GM12891 (cell line): ENCODE data around the gene PARP11.
A peak's percentile ranks its signal among the peaks of the same experiment; 100 is the strongest.

Experiments used
- DNase-seq: peaks from one replicate; pipeline ENCODE4 v3.0.0; 2011; ENCODE audit warnings: low spot score; ENCODE audit not compliant: insufficient read length
- FAIRE-seq: peaks from 2 replicates; lab custom pipeline; 2011; peaks lifted over from hg19 to GRCh38; lab: Jason Lieb, UNC
- PAX5 ChIP-seq: IDR thresholded peaks from 2 replicates; pipeline ENCODE4 v1.6.1; 2011; ENCODE audit warnings: low read length, moderate library complexity, mild to moderate bottlenecking; ENCODE audit not compliant: insufficient read depth, severe bottlenecking
- POLR2A ChIP-seq: IDR thresholded peaks from 2 replicates; pipeline ENCODE4 v1.6.1; 2011; ENCODE audit warnings: low read depth, low read length, control low read depth
- POLR2AphosphoS5 ChIP-seq: IDR thresholded peaks from 2 replicates; pipeline ENCODE4 v1.6.1; 2011; ENCODE audit warnings: low read depth, low read length, control low read depth
- POU2F2 ChIP-seq: IDR thresholded peaks from 2 replicates; pipeline ENCODE4 v1.6.1; 2011; ENCODE audit warnings: low read depth, mild to moderate bottlenecking, control low read depth, low read length, moderate library complexity
- SPI1 ChIP-seq: IDR thresholded peaks from 2 replicates; pipeline ENCODE4 v1.6.1; 2011; ENCODE audit warnings: low read depth, low read length, control low read depth
- TAF1 ChIP-seq: IDR thresholded peaks from 2 replicates; pipeline ENCODE4 v1.6.1; 2011; ENCODE audit warnings: low read depth, low read length, control low read depth

Gene PARP11

GRCh38 chr12:3820122-3820521, 53.1 kb downstream of the PARP11 start:
- FAIRE-seq (peak; percentile 13), DNase-seq (no peak)
- no peak for TF ChIP-seq TAF1
- TF ChIP-seq POLR2A: no peak
- no peak for TF ChIP-seq PAX5
- no peak for TF ChIP-seq POLR2AphosphoS5
- TF ChIP-seq POU2F2: no peak

- no peak for DNase-seq
- FAIRE-seq: no peak
- TF ChIP-seq TAF1: no peak
These were observed 56.9 kb downstream of the PARP11 start for GRCh38 chr12:3816266-3816665.

- no peak for TF ChIP-seq TAF1
- TF ChIP-seq PAX5: no peak
- no peak for TF ChIP-seq POLR2AphosphoS5
- DNase-seq (no peak), FAIRE-seq (no peak)
These were observed 58.0 kb downstream of the PARP11 start for GRCh38 chr12:3815094-3815766.

GRCh38 chr12:3810540-3810939, 62.7 kb downstream of the PARP11 start:
- no peak for FAIRE-seq
- no peak for DNase-seq
- TF ChIP-seq PAX5 (no peak), POU2F2 (no peak), POLR2AphosphoS5 (no peak), POLR2A (no peak), SPI1 (no peak), TAF1 (no peak)

GRCh38 chr12:3810016-3810370, 63.2 kb downstream of the PARP11 start:
- no peak for TF ChIP-seq POLR2A
- TF ChIP-seq POLR2AphosphoS5: no peak
- TF ChIP-seq POU2F2: no peak
- no peak for TF ChIP-seq TAF1
- FAIRE-seq (no peak), DNase-seq (no peak)

GRCh38 chr12:3809357-3810015, 63.7 kb downstream of the PARP11 start:
- DNase-seq (no peak), FAIRE-seq (no peak)
- TF ChIP-seq POLR2AphosphoS5: no peak
- no peak for TF ChIP-seq SPI1
- TF ChIP-seq POLR2A: no peak
- TF ChIP-seq TAF1: no peak
- no peak for TF ChIP-seq POU2F2
- TF ChIP-seq PAX5: no peak

GRCh38 chr12:3805077-3805476, 68.1 kb downstream of the PARP11 start:
- TF ChIP-seq SPI1 (no peak), POLR2AphosphoS5 (no peak), POLR2A (no peak), PAX5 (no peak), TAF1 (no peak), POU2F2 (no peak)
- FAIRE-seq: no peak
- DNase-seq: no peak

- DNase-seq: peak; percentile 25
- FAIRE-seq: peak; percentile 88
- TF ChIP-seq SPI1: no peak
- TF ChIP-seq TAF1: no peak
- no peak for TF ChIP-seq POU2F2
- TF ChIP-seq POLR2A: no peak
- TF ChIP-seq POLR2AphosphoS5: no peak
- no peak for TF ChIP-seq PAX5
These were observed 69.2 kb downstream of the PARP11 start for GRCh38 chr12:3803865-3804472.

GRCh38 chr12:3802721-3803120, 70.5 kb downstream of the PARP11 start:
- FAIRE-seq: no peak
- DNase-seq: no peak
- no peak for TF ChIP-seq POLR2AphosphoS5
- TF ChIP-seq POLR2A: no peak
- TF ChIP-seq PAX5: no peak
- no peak for TF ChIP-seq SPI1
- no peak for TF ChIP-seq TAF1
- TF ChIP-seq POU2F2: no peak

GRCh38 chr12:3797531-3798048, 75.6 kb downstream of the PARP11 start:
- no peak for TF ChIP-seq POU2F2
- TF ChIP-seq PAX5: no peak
- TF ChIP-seq POLR2AphosphoS5: no peak
- no peak for TF ChIP-seq POLR2A
- TF ChIP-seq TAF1: no peak
- DNase-seq (no peak), FAIRE-seq (no peak)
